Endothelial cell of umbilical vein (primary cell): ENCODE results near the gene AK8.

Source experiments
- CTCF ChIP-seq, 2 donors: IDR thresholded peaks; 1 replicate in 1 of 2; 2 replicates in 1 of 2; pipeline ENCODE4 v1.5.1; 2011; ENCODE audit warnings: low read length in 2 of 2, mild to moderate bottlenecking in 2 of 2, moderate library complexity in 2 of 2, control low read depth in 1 of 2, inconsistent platforms in 1 of 2, low read depth in 1 of 2; ENCODE audit not compliant: insufficient read depth in 1 of 2; ENCODE audit errors: extremely low read depth in 1 of 2
- EZH2 ChIP-seq: IDR thresholded peaks from 2 replicates; pipeline ENCODE4 v1.6.1; 2012; ENCODE audit warnings: borderline replicate concordance, low read depth, mild to moderate bottlenecking, moderate library complexity, low read length, inconsistent platforms; ENCODE audit not compliant: severe bottlenecking
- POLR2A ChIP-seq: IDR thresholded peaks from 2 replicates; pipeline ENCODE4 v1.6.1; 2012; ENCODE audit warnings: low read depth, mild to moderate bottlenecking, control low read depth, low read length
- POLR2AphosphoS5 ChIP-seq: IDR thresholded peaks from 2 replicates; pipeline ENCODE4 v1.6.1; 2012; ENCODE audit warnings: low read depth, mild to moderate bottlenecking, control low read depth, low read length, moderate library complexity; ENCODE audit not compliant: insufficient read depth
- TF ChIP-seq, protein P1 (sequence below): IDR thresholded peaks from 2 replicates; pipeline ENCODE4 v1.6.1; 2011; ENCODE audit not compliant: insufficient read depth, insufficient read length

GRCh38 chr9:132800038-132800648, 77.9 kb downstream of the AK8 start:
- TF ChIP-seq POLR2AphosphoS5 (no peak), POLR2A (no peak), EZH2 (no peak), CTCF (IDR thresholded peaks at IDR 0.05; ENCODE audit: extremely low read depth in 1 of 2, insufficient read depth in 1 of 2, low read depth in 1 of 2, low read length in 2 of 2) (peak; percentile 72 to 75)
- TF ChIP-seq, protein P1, sequence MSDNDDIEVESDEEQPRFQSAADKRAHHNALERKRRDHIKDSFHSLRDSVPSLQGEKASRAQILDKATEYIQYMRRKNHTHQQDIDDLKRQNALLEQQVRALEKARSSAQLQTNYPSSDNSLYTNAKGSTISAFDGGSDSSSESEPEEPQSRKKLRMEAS = no peak
